Endothelial cell of umbilical vein (primary cell): Measurements from ENCODE around the gene VIPR2. TPM values are rescaled to one million over a fixed set of nuclear protein-coding genes. Genes with fewer than 3 reads are reported as not detected.

ENCODE experiments used
- BruUV-seq: library from RNA; stranded (reverse); fragments of 400-500 nt; replicated peaks from 2 replicates; lab custom pipeline; 2021; lab: Mats Ljungman, UMichigan
- CTCF ChIA-PET: fragments of 300-600, 350-600 bp; sonication (Branson Sonifier 250); formaldehyde crosslinking; loops from one replicate; lab custom pipeline; 2021; ENCODE audit warnings: antibody characterized with exemption, inconsistent platforms; lab: Charles Lee
- POLR2A ChIA-PET: fragments of 300-600, 350-600 bp; sonication (Branson Sonifier 250); formaldehyde crosslinking; loops from one replicate; lab custom pipeline; 2021; ENCODE audit warnings: antibody characterized with exemption, inconsistent platforms; lab: Charles Lee
- DNase-seq: peaks from one replicate; pipeline ENCODE4 v3.0.0-alpha.2; 2011; ENCODE audit warnings: low read depth, low spot score
- FAIRE-seq: peaks from 2 replicates; lab custom pipeline; 2011; peaks lifted over from hg19 to GRCh38; lab: Jason Lieb, UNC
- H2AFZ ChIP-seq: 2 replicates; pipeline ENCODE4 v1.6.0; 2012; ENCODE audit warnings: low read depth, low read length, control low read depth, inconsistent platforms
- H3K27ac ChIP-seq: 2 replicates; pipeline ENCODE4 v1.5.1; 2011; ENCODE audit warnings: low read depth, mild to moderate bottlenecking, control low read depth, low read length, moderate library complexity; ENCODE audit not compliant: insufficient read depth
- H3K27me3 ChIP-seq, 2 experiments: 2 replicates each; pipeline versions ENCODE4 v1.6.0 to v1.6.1; 2011; ENCODE audit warnings: low read length in 2 of 2, mixed read lengths in 1 of 2; ENCODE audit not compliant: control insufficient read depth in 2 of 2, insufficient read depth in 2 of 2
- H3K36me3 ChIP-seq, 2 experiments: 2 replicates in 1 of 2; 3 replicates in 1 of 2; pipeline ENCODE4 v1.5.1; 2011; ENCODE audit warnings: low read length in 2 of 2, mild to moderate bottlenecking in 1 of 2, moderate library complexity in 1 of 2; ENCODE audit not compliant: control insufficient read depth in 2 of 2, insufficient read depth in 2 of 2; ENCODE audit errors: extremely low read depth in 1 of 2
- H3K4me1 ChIP-seq: 3 replicates; pipeline ENCODE4 v1.5.1; 2011; ENCODE audit warnings: mild to moderate bottlenecking, low read length; ENCODE audit not compliant: control insufficient read depth, insufficient read depth; ENCODE audit errors: extremely low read depth
- H3K4me2 ChIP-seq: 2 replicates; pipeline ENCODE4 v1.6.1; 2011; ENCODE audit warnings: low read length, control low read depth, mixed read lengths; ENCODE audit not compliant: insufficient read depth
- H3K4me3 ChIP-seq, 3 experiments: fragments of 200-600 bp in 1 of 3; sonication (generic), shearing (Covaris generic) in 1 of 3; replicated peaks in 1 of 3; 2 replicates each; pipeline ENCODE4 v1.5.1; 2011 to 2016; ENCODE audit warnings: control low read depth in 3 of 3, low read length in 3 of 3, mild to moderate bottlenecking in 2 of 3, inconsistent platforms in 1 of 3, low read depth in 1 of 3, moderate library complexity in 1 of 3; ENCODE audit not compliant: insufficient read depth in 1 of 3
- H3K79me2 ChIP-seq: 2 replicates; pipeline ENCODE4 v1.6.0; 2012; ENCODE audit warnings: low read length, inconsistent platforms; ENCODE audit not compliant: control insufficient read depth, insufficient read depth
- H3K9ac ChIP-seq: replicated peaks from 2 replicates; pipeline ENCODE3; 2011; ENCODE audit warnings: low read length, control low read depth; ENCODE audit not compliant: insufficient read depth; ENCODE audit errors: extremely low read depth
- H3K9me1 ChIP-seq: replicated peaks from 3 replicates; pipeline ENCODE4 v1.6.0; 2011; ENCODE audit warnings: mild to moderate bottlenecking, low read length; ENCODE audit not compliant: control insufficient read depth, insufficient read depth; ENCODE audit errors: extremely low read depth
- H3K9me3 ChIP-seq: replicated peaks from 2 replicates; pipeline ENCODE4 v1.5.1; 2012; ENCODE audit warnings: low read length, inconsistent platforms; ENCODE audit not compliant: control insufficient read depth, insufficient read depth
- H4K20me1 ChIP-seq: replicated peaks from 2 replicates; pipeline ENCODE3; 2011; ENCODE audit warnings: mild to moderate bottlenecking, low read length; ENCODE audit not compliant: control insufficient read depth, insufficient read depth; ENCODE audit errors: extremely low read depth
- CTCF ChIP-seq, 2 donors: IDR thresholded peaks; 1 replicate in 1 of 2; 2 replicates in 1 of 2; pipeline ENCODE4 v1.5.1; 2011; ENCODE audit warnings: low read length in 2 of 2, mild to moderate bottlenecking in 2 of 2, moderate library complexity in 2 of 2, control low read depth in 1 of 2, inconsistent platforms in 1 of 2, low read depth in 1 of 2; ENCODE audit not compliant: insufficient read depth in 1 of 2; ENCODE audit errors: extremely low read depth in 1 of 2
- EZH2 ChIP-seq: IDR thresholded peaks from 2 replicates; pipeline ENCODE4 v1.6.1; 2012; ENCODE audit warnings: borderline replicate concordance, low read depth, mild to moderate bottlenecking, moderate library complexity, low read length, inconsistent platforms; ENCODE audit not compliant: severe bottlenecking
- FOS ChIP-seq: IDR thresholded peaks from 2 replicates; pipeline ENCODE4 v1.6.1; 2011; ENCODE audit warnings: mild to moderate bottlenecking, low read length, moderate library complexity, borderline replicate concordance; ENCODE audit not compliant: insufficient read depth
- GATA2 ChIP-seq: IDR thresholded peaks from 2 replicates; pipeline ENCODE4 v1.7.0; 2011; ENCODE audit warnings: low read depth, mild to moderate bottlenecking, moderate library complexity, mixed read lengths, low read length; ENCODE audit not compliant: insufficient read length, insufficient read depth
- JUN ChIP-seq: IDR thresholded peaks from 2 replicates; pipeline ENCODE4 v1.6.1; 2011; ENCODE audit warnings: borderline replicate concordance, low read depth; ENCODE audit not compliant: insufficient read length, insufficient read depth
- MAX ChIP-seq: IDR thresholded peaks from 2 replicates; pipeline ENCODE4 v1.6.1; 2011; ENCODE audit not compliant: insufficient read depth, insufficient read length
- MYC ChIP-seq: IDR thresholded peaks from one replicate; pipeline ENCODE4 v1.6.1; 2011; ENCODE audit warnings: mild to moderate bottlenecking, low read depth, low read length
- POLR2A ChIP-seq: IDR thresholded peaks from 2 replicates; pipeline ENCODE4 v1.6.1; 2012; ENCODE audit warnings: low read depth, mild to moderate bottlenecking, control low read depth, low read length
- POLR2AphosphoS5 ChIP-seq: IDR thresholded peaks from 2 replicates; pipeline ENCODE4 v1.6.1; 2012; ENCODE audit warnings: low read depth, mild to moderate bottlenecking, control low read depth, low read length, moderate library complexity; ENCODE audit not compliant: insufficient read depth
- dilution Hi-C: fragments of 300-500 bp; cut with MboI; formaldehyde crosslinking; loops from one replicate; pipeline ENCODE4 v1.15.0; 2019; ENCODE audit warnings: low sequenced_read_pairs; ENCODE audit not compliant: extremely low pct_ligation_motif_present
- intact Hi-C: fragments of 100-400 bp; cut with micrococcal nuclease; formaldehyde crosslinking; loops from one replicate; pipeline ENCODE4 v1.10.0; 2022
- polyA plus RNA-seq, 4 experiments: library from polyadenylated mRNA; depleted of rRNA in 3 of 4; stranded (reverse) in 3 of 4; unstranded in 1 of 4; fragments of >200 nt; gene quantifications; 2 replicates each; pipeline versions ENCODE4 v1.2.1 to v1.2.3, GENCODE V29; 2011 to 2012; ENCODE audit warnings: missing spikeins in 1 of 4
- total RNA-seq: library from RNA; stranded (reverse); gene quantifications from 2 replicates; pipeline ENCODE4 v1.2.3, GENCODE V29; 2021

VIPR2 gene
- total and polyA plus RNA-seq, 2 donors (not counting 3 experiments of a cell fraction or from before 2014, with no cell fraction given), result not detected

GRCh38 chr7:159068488-159068811 is 76.2 kb downstream of the VIPR2 start:
- intact Hi-C loops, result no loop called here
- Histone ChIP-seq H3K4me2 (no peak overlapping the region), H3K79me2 (no peaks in the 10 kb centered on the region), H4K20me1 (no peaks in the 10 kb centered on the region), H3K27ac (no peak overlapping the region), H3K36me3 (no peaks in the 10 kb centered on the region), H2AFZ (no peak overlapping the region), H3K4me1 (no peaks in the 10 kb centered on the region), H3K27me3 (no peaks in the 10 kb centered on the region), H3K9me1 (no peaks in the 10 kb centered on the region), H3K9me3 (peaks cover 1% of the 10 kb centered on the region), H3K4me3 (no peak overlapping the region), H3K9ac (no peak overlapping the region)
- DNase-seq (no peak), FAIRE-seq (no peak)
- BruUV-seq, result no TSS peak
- ChIA-PET CTCF (no interaction called here), POLR2A (no interaction called here)
- dilution Hi-C loops, result no loop called here
- TF ChIP-seq FOS (no peak), JUN (no peak), CTCF (IDR thresholded peaks at IDR 0.05; ENCODE audit: extremely low read depth in 1 of 2, insufficient read depth in 1 of 2, low read depth in 1 of 2, low read length in 2 of 2) (no peak), EZH2 (no peak), GATA2 (no peak), MYC (no peak), MAX (no peak), POLR2AphosphoS5 (no peak), POLR2A (no peak)
